Keratinocyte (primary cell): Measurements from ENCODE around the gene GJA9.

ENCODE experiments used
- CTCF ChIP-seq, 3 experiments: IDR thresholded peaks in 1 of 3; conservative IDR thresholded peaks in 1 of 3; optimal IDR thresholded peaks in 1 of 3; 2 replicates in 2 of 3; 3 replicates in 1 of 3; pipeline versions ENCODE3 to v1.5.1; 2011; ENCODE audit warnings: low read length in 3 of 3, mild to moderate bottlenecking in 3 of 3, moderate library complexity in 2 of 3, control low read depth in 1 of 3, inconsistent platforms in 1 of 3; ENCODE audit not compliant: insufficient read depth in 2 of 3; ENCODE audit errors: extremely low read depth in 1 of 3
- EZH2 ChIP-seq: IDR thresholded peaks from one replicate; pipeline ENCODE4 v1.6.1; 2012; ENCODE audit warnings: inconsistent platforms, mild to moderate bottlenecking, low read length, moderate library complexity

- TF ChIP-seq CTCF (optimal IDR thresholded peaks at IDR 0.05 in 1 of 3, IDR thresholded peaks at IDR 0.05 in 1 of 3, conservative IDR thresholded peaks at IDR 0.05 in 1 of 3; ENCODE audit: extremely low read depth in 1 of 3, insufficient read depth in 2 of 3, low read length in 3 of 3), result no peak
- no peak for TF ChIP-seq EZH2
Measured at GRCh38 chr1:38908821-38909220, 27.4 kb upstream of the GJA9 start.
